Measurements from ENCODE around the gene AGTRAP. TPM values are rescaled to one million over a fixed set of nuclear protein-coding genes. Genes with fewer than 3 reads are reported as not detected.

The AGTRAP gene
- total RNA-seq, 4 donors from 2014 or later = 4.1 to 34.7 (median 31.2) TPM

DNA sequence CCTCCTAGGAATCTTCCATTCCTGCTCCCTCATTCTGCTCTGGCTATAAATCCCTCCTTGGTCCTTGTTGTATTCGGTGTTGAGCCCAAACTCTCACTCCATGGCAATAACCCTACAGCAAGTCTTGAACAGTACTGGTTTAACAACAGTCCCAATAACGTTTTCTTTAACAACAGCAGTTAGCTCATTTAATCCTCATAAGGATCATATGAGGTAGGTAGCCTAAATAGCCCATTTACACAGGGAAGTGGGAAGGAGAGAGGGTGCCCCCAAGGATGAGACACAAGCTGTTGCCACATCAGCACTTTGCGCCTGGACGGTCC is 444 bp upstream of the AGTRAP start:
- no peaks in the 10 kb centered on the region for H3K27me3 ChIP-seq
- H3K4me3 ChIP-seq = peak overlapping the region; percentile 69 to 76
- H3K4me1 ChIP-seq = no peaks in the 10 kb centered on the region
- intact Hi-C loops (cut with DNase I; ENCODE audit: low total_unique reads) = loop anchor here (10.0 kb wide), 1 partner anchor 69 kb away; the partner anchor contains the start of genes CLCN6 and MTHFR
- DNase-seq = no peak
- H3K27ac ChIP-seq = peak overlapping the region; percentile 78 to 85
- TF ChIP-seq, protein P1, sequence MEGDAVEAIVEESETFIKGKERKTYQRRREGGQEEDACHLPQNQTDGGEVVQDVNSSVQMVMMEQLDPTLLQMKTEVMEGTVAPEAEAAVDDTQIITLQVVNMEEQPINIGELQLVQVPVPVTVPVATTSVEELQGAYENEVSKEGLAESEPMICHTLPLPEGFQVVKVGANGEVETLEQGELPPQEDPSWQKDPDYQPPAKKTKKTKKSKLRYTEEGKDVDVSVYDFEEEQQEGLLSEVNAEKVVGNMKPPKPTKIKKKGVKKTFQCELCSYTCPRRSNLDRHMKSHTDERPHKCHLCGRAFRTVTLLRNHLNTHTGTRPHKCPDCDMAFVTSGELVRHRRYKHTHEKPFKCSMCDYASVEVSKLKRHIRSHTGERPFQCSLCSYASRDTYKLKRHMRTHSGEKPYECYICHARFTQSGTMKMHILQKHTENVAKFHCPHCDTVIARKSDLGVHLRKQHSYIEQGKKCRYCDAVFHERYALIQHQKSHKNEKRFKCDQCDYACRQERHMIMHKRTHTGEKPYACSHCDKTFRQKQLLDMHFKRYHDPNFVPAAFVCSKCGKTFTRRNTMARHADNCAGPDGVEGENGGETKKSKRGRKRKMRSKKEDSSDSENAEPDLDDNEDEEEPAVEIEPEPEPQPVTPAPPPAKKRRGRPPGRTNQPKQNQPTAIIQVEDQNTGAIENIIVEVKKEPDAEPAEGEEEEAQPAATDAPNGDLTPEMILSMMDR (IDR thresholded peaks at IDR 0.05) = no peak
- TF ChIP-seq POLR2A (IDR thresholded peaks at IDR 0.05) = no peak
- no peaks in the 10 kb centered on the region for H3K9me3 ChIP-seq
- H3K36me3 ChIP-seq = no peaks in the 10 kb centered on the region

- Histone ChIP-seq H3K4me1 (no peaks in the 10 kb centered on the region), H3K27me3 (no peaks in the 10 kb centered on the region), H3K9me3 (no peaks in the 10 kb centered on the region), H3K36me3 (no peaks in the 10 kb centered on the region), H3K4me3 (peak overlapping the region; percentile 69 to 76), H3K27ac (peak overlapping the region; percentile 78 to 85)
- intact Hi-C loops (cut with DNase I; ENCODE audit: low total_unique reads) = loop anchor here (10.0 kb wide), 1 partner anchor 68 kb away; the partner anchor contains the start of genes CLCN6 and MTHFR
- TF ChIP-seq, protein P1 (IDR thresholded peaks at IDR 0.05) = no peak
- TF ChIP-seq POLR2A (IDR thresholded peaks at IDR 0.05) = no peak
- DNase-seq = peak; percentile 59 to 63
These were observed 1.1 kb downstream of the AGTRAP start for GRCh38 chr1:11736746-11737639.

- H3K36me3 ChIP-seq = no peaks in the 10 kb centered on the region
- no peak overlapping the region for H3K27ac ChIP-seq
- no peak for DNase-seq
- H3K4me3 ChIP-seq = no peak overlapping the region
- H3K9me3 ChIP-seq = no peaks in the 10 kb centered on the region
- no peaks in the 10 kb centered on the region for H3K27me3 ChIP-seq
- intact Hi-C loops (cut with DNase I; ENCODE audit: low total_unique reads) = loop anchor here (10.0 kb wide), 1 partner anchor 67 kb away; the partner anchor contains the start of genes CLCN6 and MTHFR
- H3K4me1 ChIP-seq = no peaks in the 10 kb centered on the region
- TF ChIP-seq, protein P1 (IDR thresholded peaks at IDR 0.05) = no peak
- TF ChIP-seq POLR2A (IDR thresholded peaks at IDR 0.05) = no peak
These were observed 2.2 kb downstream of the AGTRAP start for GRCh38 chr1:11738096-11738495.

- intact Hi-C loops (cut with DNase I; ENCODE audit: low total_unique reads) = loop anchor here (10.0 kb wide), 1 partner anchor 66 kb away; the partner anchor contains the start of genes CLCN6 and MTHFR
- H3K4me3 ChIP-seq = no peak overlapping the region
- H3K36me3 ChIP-seq = no peaks in the 10 kb centered on the region
- no peak for TF ChIP-seq POLR2A (IDR thresholded peaks at IDR 0.05)
- TF ChIP-seq, protein P1 (IDR thresholded peaks at IDR 0.05) = no peak
- no peak overlapping the region for H3K27ac ChIP-seq
- no peaks in the 10 kb centered on the region for H3K9me3 ChIP-seq
- H3K4me1 ChIP-seq = no peaks in the 10 kb centered on the region
- H3K27me3 ChIP-seq = no peaks in the 10 kb centered on the region
- no peak for DNase-seq
These were observed 2.8 kb downstream of the AGTRAP start for GRCh38 chr1:11738783-11739182.

All from uterus (tissue), 4 donors.